GM12872 (cell line): Measurements from ENCODE around the gene EPHA1.

Source experiments
- TF ChIP-seq, protein P1 (sequence below): IDR thresholded peaks from 3 replicates; pipeline ENCODE4 v1.5.1; 2011; ENCODE audit warnings: low read depth, mild to moderate bottlenecking, low read length, moderate library complexity; ENCODE audit not compliant: insufficient read depth

The EPHA1 gene

DNA sequence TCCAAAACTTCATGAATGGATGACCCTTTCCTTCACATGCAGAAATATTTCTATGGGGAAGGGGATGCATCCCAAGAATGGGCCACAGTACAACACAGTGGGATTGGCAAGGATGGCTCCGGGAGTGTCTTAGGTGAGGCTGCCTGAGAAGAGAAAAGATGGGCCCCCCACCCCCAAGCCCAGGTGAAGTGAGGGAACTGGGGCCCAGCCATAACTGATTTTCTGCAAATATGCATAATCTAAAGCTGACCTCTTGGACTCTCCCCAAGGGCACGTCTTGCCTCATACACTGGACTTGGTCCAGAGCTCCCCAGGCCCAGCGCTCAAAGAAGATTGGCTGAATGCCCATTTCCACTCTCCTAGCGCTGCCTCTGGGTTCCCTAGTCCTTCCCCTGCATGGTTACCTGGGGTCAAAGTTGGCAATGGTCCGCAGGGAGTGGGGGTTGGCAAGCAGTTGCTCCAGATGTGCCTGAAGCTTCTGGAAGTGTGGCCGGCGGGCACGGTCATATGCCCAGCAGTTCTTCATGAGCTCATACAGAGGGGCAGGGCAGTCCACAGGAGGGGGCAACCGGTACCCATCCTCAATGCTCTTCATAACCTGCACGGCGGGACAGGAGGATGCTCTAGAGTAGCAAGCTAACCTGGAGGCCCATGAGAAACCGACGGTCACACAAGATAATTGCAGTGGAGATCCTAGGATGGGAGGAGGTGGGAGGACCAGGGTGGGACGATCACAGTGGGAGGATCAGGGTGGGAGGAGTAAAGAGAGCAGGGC is 15.2 kb downstream of the EPHA1 start:
- TF ChIP-seq, protein P1, sequence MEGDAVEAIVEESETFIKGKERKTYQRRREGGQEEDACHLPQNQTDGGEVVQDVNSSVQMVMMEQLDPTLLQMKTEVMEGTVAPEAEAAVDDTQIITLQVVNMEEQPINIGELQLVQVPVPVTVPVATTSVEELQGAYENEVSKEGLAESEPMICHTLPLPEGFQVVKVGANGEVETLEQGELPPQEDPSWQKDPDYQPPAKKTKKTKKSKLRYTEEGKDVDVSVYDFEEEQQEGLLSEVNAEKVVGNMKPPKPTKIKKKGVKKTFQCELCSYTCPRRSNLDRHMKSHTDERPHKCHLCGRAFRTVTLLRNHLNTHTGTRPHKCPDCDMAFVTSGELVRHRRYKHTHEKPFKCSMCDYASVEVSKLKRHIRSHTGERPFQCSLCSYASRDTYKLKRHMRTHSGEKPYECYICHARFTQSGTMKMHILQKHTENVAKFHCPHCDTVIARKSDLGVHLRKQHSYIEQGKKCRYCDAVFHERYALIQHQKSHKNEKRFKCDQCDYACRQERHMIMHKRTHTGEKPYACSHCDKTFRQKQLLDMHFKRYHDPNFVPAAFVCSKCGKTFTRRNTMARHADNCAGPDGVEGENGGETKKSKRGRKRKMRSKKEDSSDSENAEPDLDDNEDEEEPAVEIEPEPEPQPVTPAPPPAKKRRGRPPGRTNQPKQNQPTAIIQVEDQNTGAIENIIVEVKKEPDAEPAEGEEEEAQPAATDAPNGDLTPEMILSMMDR = no peak

DNA sequence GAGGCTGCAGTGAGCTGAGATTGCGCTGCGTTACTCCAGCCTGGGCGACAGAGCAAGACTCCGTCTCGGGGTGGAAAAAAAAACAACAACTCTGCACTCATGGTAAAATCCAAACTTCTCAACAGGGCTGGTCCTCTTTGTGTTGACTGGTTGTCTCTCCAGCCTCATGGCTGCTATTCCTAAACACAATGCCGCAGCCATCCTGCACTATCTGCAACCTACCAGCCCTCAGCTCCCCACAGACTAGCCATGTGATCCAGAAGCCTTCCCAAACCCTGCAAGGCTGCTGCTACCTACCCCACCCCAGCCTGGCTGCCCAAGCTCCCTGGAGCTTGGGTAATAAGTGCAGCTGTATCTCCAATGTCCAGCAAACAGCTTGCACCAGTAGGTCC is 15.8 kb downstream of the EPHA1 start:
- TF ChIP-seq, protein P1 = no peak

GRCh38 chr7:143391462-143392404 is 16.9 kb downstream of the EPHA1 start:
- TF ChIP-seq, protein P1 = no peak

DNA sequence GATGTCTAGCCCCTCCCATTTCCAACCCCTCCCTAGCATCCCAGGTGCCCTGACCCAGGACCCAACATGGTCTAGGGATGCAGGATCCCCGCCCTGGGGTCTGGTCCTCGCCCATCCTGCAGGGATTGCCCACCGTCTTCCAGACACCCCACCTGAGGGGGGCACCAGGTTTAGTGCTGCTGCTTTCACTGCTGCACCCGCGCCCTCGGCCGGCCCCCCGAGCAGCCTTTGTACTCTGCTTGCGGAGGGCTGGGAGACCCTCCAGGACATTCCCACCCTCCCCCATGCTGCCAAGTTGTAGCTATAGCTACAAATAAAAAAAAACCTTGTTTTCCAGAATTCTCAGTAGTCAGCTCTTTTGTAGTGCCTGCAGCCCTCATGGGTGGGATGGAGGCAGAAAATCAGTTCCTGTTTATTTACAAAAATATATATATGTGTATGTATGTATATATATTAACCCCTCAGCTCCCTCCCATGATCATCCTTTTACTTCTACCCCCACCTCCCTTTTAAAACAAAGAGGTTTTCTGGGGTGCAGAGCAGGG is 17.8 kb downstream of the EPHA1 start:
- TF ChIP-seq, protein P1 = no peak

- TF ChIP-seq, protein P1 = no peak
Measured at GRCh38 chr7:143390104-143390772, 18.4 kb downstream of the EPHA1 start.

GRCh38 chr7:143389316-143390103 is 19.1 kb downstream of the EPHA1 start:
- TF ChIP-seq, protein P1 = no peak
